GM18868 (cell line): ENCODE results near the gene ATPAF1.
"Not testable (repeated sequence)": the region's sequence is repeated elsewhere in the genome, so short reads cannot be mapped to it uniquely, and the experiment has no call there.

Experiments
- ATAC-seq: cut with Tn5 transposase; IDR thresholded peaks from one replicate; pipeline ENCODE4 v1.9.1; 2021; ENCODE audit warnings: mild to moderate bottlenecking, moderate library complexity; ENCODE audit not compliant: unreplicated experiment

Gene ATPAF1, protein sequence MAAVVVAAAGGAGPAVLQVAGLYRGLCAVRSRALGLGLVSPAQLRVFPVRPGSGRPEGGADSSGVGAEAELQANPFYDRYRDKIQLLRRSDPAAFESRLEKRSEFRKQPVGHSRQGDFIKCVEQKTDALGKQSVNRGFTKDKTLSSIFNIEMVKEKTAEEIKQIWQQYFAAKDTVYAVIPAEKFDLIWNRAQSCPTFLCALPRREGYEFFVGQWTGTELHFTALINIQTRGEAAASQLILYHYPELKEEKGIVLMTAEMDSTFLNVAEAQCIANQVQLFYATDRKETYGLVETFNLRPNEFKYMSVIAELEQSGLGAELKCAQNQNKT

DNA sequence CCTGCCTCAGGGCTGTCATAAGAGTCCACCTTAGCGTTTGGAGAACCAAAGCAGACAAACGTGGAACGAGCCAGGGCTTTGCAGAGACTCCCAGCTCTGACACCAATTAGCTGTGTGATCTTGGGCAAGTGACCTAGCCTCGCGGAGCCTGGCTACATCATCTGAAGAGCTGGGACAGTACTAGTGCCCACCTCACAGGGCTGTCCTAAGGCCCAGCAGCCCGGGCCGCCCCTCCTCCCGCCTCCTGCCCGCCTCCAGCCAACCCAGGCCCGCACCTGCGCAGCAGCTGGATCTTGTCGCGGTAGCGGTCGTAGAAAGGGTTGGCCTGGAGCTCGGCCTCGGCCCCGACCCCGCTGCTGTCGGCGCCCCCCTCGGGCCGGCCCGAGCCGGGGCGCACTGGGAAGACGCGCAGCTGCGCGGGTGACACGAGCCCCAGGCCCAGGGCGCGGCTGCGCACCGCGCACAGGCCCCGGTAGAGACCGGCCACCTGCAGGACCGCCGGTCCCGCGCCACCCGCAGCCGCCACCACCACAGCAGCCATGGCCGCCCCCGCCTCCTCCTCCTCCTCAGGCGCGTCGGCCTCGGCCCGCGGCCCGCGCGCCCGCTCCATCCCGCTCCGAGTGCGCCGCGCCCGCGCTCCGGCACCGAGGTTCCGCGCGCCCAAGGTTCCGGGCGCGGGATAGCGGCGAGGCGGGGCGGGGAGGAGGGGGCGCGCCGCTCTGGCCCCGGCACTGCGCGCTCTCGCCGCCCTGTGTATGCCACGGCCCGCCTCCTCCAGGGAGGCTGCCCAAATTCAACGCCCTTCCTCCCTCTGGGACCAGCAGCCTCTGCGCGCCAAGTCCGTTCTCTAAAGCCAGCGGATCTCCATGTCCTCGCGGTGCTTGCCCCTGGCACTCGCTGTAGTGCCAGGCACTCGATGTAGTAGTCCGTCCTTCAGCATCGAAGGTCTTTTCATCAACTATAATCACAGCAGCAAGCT, at the start of gene ATPAF1:
Gene ATPAF1 (minus strand): TSS at position 583 of the 979 bp plus-strand sequence. CDS start 42 bp downstream, at position 541.
- peak; percentile 80 for ATAC-seq

DNA sequence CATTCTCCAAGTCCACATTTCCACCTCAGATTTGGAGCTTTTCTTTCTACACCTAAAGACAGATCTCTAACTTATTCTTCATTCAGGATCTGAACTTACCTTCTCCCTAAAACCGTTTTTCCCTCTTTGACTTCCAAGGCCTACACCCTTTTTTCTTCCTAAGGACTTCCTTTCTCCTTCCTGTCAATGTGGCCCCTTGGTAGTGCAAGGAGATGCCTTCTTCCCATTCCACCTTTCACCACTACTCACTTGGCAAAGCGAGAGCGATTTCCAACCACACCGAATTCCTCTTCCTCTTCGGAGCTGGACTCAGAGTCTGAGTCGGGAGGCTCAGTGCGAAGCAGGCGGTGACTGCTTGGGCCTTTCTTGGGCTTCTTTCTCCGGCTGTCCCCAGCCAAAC, 49.5 kb upstream of the ATPAF1 start:
- ATAC-seq: no peak

DNA sequence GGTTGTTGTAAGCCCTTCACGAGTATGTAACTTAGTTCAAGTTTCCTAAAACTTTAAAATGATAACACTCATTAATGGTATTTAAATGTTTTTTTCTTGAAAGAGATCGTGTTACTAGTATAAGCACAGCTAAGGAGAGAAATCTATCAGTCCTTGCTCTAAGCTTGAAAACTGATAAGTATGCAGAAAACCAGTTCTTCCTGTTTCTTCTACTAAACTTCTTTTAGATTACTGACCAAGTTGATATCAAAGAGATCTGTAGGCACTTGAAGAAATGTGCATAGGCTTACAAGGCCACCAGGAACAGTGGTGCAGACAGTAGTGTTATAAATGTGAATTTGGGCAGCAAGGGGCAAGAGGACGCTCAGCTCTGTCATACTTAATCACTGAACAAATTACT, 46.8 kb upstream of the ATPAF1 start:
- ATAC-seq: no peak

DNA sequence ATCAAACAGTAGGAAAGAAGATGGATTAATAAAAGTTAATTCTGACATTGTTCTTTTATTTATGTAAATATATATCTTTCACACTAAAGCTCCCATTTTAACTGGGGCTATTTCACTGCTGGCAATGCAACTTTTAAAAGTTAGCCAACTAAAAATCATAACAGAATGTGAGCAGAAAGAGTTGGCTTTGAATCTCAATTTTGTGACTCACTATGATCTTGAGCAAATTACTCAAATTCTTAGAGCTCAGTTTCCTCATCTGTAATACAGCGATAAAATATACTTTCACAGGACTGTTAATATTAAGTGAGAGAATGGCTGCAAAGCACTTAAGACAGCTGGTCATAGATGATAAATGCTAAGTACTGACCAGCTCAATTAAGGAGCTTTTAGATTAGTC, 40.0 kb upstream of the ATPAF1 start:
- no peak for ATAC-seq

DNA sequence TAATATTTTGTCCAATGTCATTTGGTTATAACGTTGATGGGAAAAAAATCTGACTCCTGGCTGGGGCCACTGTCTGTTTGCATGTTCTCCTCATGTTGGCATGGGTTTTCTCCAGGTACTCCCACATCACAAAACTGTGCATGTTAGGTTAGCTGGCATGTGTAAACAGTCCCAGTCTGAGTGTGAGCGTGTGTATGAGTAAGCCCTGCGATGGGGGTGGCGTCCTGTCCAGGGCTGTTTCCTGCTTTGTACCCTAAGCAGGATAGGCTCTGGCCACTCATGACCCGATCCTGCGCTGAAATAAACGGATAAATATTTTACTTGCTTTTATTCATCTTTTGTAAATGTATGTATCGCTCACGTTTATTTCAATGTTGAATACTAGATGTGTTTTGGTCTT, 37.2 kb upstream of the ATPAF1 start:
- ATAC-seq: no peak

DNA sequence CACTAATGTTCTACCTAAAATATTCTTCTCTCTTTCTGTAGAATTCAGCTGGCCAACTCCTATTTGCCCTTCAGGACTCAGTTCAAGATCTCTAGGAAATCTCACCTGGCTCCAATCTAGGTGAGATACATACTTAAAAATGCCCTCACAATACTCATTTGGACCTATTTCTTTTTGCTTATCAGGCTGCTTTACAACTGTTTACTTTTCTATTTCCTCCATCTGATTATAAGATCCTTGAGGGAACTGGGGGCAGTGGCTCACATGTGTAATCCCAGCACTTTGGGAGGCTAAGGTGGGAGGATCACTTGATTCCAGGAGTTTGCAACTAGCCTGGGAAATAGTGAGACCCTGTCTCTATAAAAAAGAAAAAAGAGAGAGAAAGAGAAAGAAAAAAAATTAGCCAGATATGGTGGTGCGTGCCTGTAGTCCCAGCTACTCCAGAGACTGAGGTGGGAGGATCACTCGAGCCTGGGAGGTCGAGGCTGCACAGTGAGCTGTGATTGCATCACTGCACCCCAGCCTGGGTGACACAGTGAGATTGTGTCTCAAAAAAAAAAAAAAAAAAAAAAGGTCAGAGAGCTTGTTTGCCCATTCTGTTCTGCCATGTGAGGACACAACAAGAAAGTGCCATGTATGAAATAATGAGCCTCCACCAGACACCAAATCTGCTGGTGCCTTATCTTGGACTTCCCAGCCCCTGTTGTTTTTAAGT, 35.9 kb upstream of the ATPAF1 start:
- ATAC-seq: no peak

DNA sequence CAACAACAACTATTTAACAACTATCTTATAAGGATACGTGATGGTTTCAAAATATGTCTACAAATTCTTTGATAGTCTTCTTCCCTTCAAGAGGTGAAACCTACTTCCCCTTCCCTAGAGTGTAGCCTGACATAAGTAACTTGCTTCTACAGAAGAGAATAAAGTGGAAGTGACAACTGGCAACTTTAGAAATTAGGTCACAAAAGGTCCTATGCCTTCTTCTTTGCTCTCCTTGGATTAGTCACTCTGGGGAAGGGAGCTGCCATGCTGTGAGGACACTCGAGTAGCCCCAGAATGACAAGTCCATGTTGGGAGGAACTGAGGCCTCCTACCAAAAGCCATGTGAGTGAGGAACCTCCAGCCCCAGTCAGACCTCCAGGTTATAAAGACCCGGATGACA, 31.5 kb upstream of the ATPAF1 start:
- ATAC-seq: no peak

DNA sequence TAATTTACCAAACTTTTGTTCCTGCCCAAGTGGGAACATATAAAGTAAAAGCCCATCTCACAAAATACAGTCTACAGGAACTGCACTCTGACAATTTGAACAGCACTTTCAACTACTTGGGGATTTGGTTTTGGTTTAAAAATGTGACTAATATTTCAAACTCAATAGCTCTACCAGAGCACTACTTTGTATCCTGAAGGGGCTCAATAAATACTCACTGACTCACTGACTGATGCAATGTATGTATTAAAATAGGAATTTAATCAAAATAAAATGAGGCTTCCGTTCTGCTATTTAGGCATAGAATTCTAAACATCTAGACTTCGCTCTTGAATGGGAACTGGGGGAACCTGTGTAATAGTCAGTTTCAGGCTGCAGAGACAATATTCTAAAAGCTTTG, 28.9 kb upstream of the ATPAF1 start:
- ATAC-seq: no peak

DNA sequence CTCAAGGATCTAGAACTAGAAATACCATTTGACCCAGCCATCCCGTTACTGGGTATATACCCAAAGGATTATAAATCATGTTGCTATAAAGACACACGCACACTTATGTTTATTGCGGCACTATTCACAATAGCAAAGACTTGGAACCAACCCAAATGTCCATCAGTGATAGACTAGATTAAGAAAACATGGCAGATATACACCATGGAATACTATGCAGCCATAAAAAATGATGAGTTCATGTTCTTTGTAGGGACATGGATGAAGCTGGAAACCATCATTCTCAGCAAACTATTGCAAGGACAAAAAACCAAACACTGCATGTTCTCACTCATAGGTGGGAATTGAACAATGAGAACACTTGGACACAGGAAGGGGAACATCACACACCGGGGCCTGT, 26.5 kb upstream of the ATPAF1 start:
- not testable (repeated sequence) for ATAC-seq

DNA sequence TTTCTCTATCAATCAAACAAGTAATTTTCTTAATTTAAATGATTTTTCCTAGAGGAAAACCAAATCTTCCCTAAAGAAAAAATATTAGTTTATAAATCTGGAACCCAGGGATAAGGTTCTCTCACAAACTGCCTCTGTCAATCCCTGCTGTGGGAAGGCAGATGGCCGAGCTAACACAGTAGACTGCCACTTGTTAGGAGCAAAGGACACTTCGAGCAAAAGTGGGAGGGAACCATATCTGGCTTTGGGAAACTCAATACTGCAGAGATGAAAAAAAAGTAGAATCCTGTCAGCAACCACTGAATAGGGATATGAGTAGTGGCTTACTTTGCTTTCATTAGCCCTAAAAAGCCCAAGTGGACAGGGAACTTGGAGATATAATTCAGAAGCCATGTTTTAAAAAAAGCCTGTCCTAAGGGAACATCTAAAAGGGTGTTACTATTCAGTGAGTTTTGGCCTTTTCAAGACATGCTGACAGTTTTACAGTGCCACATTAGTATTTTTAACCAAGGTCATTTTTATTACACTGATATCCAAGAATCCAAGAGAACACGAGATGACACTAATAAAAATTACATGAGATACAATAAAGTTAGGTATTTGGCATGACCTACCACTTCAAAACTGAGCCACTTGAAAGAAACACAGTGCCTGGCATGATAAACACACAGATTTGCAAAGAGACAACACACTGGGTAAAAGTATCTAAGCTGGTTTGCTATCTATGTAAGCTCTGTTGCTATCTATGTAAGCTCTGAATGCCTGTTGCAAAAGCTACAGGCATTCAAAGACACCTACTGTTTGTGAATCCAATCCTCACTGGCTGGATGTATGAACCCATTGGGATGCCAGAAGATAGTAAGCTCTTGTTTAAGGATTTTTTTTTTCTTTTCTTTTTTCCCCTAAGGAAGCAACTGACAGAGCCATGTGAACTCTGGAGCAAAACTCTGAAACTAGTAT, 24.9 kb upstream of the ATPAF1 start:
- ATAC-seq: no peak

DNA sequence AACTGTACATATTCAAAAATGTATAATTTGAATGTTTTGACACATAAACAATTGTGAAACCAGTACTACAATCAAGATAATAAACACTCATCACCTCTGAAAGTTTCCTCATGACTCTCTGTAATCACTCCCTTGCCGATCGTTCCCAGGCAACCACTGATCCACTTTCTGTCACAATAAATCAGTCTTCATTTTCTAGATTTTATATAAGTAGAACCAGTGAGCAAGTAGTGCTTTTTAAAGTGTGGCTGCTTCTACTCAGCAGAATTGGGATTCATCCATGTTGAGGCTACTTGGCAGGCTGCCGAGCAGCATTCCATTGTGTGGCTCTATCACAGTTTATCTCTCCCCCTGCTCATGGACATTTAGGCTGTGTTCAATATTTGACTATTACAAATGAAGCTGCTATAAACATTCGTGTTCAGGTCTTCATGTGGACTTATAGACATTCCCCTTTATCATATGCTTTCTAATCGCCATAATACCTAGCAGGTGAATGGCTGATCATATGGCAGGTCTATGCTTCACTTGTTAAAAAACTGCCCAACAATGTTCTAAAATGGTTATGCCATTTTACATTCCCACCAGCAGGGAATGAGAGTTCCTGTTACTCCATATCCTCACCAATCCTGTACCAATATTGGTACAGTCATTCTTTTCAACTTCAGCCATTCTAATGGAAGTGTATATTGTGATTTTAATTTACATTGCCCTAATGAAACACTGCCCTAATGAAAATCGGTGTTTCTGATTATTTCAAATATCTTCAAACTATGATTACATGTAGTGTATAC, 24.0 kb upstream of the ATPAF1 start:
- ATAC-seq: no peak

DNA sequence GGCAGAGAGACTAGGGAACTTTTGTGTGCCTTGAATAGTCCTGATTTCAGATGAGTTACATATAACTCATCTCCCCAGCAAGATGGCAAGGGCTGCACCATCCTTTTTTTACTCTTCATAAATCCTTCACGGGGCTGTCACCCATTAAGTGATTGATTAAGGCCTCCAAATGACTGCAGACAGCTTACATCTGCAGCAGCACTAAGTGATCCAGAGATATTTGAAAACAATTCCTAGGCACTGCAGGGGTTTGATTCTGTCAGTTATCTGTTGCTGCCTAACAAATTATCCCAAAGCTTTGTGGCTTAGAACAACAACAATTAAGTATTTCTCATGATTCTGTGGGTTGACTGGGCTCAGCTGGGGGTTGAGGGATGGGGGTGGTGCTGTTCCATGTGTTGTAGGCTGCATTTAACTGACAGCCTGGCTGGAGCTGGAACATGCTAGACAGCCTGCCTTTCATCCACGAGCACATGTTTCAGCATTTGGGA, 22.8 kb upstream of the ATPAF1 start:
- no peak for ATAC-seq

DNA sequence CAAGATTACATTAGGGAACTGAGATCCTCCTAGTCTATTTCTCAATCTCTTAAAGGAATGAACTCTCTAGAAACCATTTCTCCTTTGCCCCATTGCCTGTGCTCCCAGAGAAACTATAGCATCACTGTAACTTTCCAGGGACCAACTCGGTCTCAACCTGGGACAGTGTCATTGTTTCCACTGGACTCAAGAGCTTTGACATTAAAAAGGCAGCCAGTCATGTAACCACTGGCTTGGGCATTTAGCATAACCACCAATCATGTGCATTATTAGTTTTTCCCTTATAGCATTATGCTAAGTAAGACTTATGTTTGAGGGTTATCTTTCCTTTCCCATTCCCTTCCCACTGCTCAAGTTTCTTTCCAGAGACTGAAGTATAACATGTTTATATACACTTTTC, 21.7 kb upstream of the ATPAF1 start:
- no peak for ATAC-seq

DNA sequence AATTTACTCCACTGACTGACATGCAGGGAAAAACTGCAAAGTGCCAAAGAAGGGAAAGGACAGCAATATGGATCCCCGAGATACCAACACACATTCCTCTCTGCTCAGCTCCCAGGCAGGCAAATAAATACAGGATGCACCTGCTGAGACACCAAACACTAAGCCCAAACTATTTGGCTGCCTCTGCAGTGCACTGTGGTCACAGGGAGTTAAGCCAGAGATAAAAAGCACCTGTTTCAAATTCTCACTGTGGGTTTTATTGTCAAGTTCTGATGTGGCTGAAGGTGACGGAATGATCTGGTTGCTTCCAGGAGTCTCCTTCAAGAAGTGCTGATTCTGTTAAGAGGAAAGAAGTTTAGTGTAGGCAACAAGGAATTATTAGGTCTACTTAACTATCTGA, 21.2 kb upstream of the ATPAF1 start:
- no peak for ATAC-seq

DNA sequence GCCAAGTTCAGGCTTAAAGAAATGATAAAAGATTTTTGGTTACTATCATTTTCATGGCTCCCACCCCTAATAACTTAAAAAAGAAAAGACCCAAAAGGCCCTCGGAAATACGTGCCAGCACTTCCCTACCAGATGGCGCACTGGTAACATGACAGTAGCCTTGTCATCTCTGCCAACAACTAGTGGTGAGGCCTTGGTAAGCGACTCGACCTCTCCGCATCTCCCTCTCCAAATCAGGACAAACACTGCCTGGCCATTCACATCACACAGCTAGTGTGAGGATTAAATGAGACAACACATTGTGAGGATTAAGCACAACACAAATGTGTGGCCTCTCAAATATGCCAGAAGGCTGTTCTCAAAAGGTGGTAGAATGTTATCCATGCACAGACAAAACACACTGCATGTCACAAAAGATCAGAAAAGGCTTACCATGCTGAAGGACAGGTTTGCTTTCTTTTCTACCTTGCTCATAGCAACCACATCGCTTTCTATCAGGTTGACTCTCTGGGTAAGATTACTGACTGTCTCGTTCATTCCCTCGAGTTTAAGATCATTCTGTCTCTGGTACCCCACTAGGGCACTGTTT, 19.9 kb upstream of the ATPAF1 start:
- ATAC-seq: no peak

DNA sequence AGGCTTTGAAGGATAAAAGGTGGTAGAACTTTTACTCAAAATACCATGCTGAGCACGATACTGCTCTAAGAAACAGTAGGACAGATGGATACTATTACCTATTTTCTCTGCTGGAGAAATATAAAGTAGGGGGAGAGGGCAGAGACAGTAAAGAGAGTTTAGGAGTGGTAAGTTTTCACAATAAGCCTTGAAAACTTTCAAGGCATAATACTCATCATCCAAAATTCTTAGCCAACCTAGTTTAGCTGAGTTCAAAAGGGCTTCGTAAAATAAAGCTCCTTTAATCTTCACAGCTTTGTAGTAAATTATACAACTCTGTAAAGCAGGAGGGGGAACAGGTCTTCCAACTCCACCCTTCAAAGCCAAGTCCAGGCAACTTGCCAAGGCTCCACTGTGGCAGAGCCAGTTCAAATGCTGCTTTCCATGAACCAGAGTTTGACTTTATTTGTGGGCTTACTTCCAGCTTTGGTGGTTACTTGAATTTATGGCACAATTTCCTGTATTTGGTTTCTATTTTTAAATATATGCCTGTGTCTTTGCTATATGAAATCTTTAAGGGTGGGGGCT, 19.0 kb upstream of the ATPAF1 start:
- ATAC-seq: no peak

DNA sequence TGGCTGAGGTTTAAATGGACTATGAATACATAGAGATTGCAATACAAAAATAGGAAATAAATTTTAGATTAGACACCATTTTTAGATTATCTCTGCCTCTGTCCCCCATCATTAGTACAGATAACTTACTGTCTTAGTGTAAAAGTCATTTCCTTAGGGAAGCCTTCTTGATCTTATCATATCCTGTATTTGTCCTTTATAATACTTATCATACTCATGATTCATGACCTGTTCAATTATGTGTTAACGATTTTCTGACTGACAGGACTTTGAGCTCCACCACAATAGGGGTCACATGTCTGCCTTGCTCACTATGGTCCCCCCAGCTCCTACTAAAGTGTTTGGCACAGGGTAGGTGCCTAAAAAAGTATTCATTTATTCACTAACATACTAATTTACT, 18.1 kb upstream of the ATPAF1 start:
- no peak for ATAC-seq

DNA sequence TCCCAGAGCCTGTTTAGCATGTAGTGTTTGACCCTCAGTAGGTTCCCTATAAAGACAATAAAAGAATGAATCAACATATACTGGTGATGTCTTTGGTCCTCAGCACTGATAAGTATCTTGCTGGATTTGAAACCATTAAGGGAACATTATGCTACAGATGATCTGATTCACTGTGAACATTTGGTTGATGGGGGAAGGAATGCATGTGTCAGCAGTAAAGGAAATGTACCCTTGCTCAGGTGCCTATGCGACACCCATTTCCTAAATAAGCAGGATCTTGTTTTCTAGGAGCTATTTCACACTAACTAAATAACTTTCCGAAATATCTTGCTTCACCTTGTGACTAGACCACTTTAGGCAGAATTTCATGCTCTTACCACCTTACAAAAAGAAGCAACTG, 16.5 kb upstream of the ATPAF1 start:
- ATAC-seq: no peak

DNA sequence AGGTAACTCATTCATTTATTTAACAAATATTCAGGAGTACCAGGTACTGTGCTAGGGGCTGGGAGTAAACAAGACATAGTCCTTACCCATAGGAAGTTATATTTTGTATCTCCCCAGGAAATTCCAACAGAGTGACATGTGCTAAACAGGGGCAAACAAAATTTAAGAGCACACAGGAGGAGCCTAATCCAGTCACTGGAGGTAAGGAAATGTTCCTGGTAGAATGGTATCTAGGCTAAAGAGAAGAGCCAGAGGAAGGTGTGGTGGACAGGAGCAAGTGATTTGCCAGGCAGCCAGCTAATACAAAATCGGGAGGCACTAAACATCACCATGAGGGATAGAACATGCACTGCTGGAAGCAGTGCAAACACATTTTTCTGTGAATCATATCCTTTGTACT, 13.9 kb upstream of the ATPAF1 start:
- ATAC-seq: no peak
